Activated T-cell treated with anti-CD3 and anti-CD28 coated beads for 1 hour (primary cell): ENCODE measurements around the gene ZNF468.
"Not testable (repeated sequence)": the region's sequence is repeated elsewhere in the genome, so short reads cannot be mapped to it uniquely, and the experiment has no call there.

Experiments
- DNase-seq: peaks from one replicate; pipeline ENCODE4 v3.0.0-alpha.2; 2020; ENCODE audit warnings: low read depth

The ZNF468 gene

DNA sequence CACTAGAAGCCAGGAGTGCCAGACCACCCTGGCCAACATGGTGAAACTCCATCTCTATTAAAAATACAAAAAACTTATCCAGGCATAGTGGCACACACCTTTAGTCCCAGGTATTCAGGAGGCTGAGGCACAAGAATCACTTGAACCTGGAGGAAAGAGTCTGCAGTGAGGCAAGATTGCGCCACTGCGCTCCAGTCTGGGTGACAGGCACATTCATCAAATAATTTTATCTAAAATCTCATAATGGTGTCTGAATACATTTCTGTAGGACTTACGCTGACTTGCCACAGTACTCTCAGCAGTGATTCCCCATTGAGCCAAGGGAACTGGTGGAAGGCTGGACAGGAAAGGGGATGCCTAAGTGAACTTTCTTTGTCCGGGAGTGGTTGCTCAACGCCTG is 31.7 kb downstream of the ZNF468 start:
- no peak for DNase-seq

DNA sequence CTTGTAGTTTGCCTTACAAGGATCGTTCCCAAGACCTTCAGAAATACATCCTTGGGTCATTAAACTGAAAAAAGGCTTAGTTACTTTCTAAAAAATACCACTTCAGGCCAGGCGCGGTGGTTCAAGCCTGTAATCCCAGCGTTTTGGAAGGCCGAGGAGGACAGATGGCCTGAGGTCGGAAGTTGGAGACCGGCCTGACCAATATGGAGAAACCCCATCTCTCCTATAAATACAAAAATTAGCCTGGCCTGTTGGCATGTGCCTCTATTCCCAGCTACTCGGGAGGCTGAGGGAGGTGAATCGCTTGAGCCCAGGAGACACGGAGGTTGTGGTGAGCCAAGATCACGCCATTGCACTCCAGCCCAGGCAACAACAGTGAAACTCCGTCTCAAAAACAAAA is 33.7 kb downstream of the ZNF468 start:
- no peak for DNase-seq

DNA sequence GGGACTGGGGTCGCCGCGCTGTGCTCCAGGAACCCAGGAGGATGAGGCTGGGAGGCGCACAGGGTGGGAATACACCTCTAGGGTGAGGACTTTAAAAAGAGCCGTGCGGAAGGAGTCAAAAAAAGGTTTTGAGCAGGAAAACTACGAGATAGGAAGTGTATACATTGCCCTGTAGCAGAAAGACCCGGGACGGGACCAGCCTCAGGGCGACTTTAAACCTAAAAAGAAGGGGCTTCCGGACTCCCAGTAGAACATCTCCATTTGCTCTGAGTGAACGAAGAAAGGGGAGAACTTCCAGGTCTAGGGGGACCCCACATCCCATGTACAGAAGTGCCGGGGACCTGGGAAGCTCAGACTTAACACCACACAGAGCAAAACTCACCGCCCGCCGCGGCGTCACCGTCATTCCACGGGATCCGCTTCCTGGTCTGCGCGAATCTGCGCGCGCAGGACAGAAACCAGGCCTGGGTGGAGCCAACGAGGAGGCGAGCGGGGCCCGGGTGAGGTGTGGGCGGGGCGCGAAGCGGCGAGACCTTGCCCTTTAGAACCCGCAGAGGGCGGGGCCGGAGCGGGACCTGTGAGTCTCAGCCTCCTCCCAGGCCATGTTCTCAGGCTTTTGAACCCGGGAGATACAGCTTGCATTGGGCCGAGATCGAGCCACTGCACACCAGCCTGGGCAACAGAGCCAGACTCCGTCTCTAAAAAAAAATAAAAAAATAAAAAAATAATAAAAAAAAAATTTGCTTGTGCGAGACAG is 36.0 kb downstream of the ZNF468 start, which contains the start of gene ZNF28:
Gene ZNF28 (minus strand): TSS at position 430 of the 757 bp plus-strand sequence. CDS start 3,675 bp downstream, outside the sequence.
- peak; percentile 36 for DNase-seq

DNA sequence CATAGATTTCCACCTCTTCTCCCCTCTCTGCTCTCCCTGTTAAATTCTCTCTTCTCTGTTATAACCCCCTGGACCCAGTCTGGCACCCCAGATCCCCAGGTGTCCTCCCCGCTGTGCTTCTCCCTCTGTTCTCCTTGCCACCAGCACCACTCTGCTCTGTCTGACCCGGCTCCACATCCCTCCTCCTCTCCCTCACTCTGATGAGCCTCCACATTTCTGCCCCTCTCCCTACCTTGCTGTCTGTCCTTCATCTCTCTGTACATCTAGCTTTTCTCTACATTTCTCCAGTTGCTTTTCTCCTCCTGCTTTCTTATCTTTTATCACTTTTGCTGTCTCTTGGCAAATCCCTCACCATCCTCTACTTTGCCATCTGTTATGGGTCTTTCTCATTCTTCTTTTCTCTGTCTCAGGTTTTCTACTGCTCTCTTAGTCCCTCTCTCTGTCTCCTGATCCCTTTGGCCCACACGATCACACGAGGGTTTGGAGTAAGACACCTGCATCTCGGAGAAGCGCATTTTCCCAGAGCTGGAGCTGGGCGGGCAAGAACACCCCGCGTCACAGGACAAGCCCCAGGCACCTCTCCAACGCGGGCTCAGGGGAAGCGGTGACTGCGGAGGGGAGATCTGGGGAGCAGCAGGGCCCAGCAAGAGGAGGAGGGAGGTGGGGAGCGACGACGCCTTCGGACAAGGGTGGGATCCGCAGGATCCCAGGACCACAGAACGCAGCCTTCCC is 36.8 kb downstream of the ZNF468 start:
- peak; percentile 2 for DNase-seq

DNA sequence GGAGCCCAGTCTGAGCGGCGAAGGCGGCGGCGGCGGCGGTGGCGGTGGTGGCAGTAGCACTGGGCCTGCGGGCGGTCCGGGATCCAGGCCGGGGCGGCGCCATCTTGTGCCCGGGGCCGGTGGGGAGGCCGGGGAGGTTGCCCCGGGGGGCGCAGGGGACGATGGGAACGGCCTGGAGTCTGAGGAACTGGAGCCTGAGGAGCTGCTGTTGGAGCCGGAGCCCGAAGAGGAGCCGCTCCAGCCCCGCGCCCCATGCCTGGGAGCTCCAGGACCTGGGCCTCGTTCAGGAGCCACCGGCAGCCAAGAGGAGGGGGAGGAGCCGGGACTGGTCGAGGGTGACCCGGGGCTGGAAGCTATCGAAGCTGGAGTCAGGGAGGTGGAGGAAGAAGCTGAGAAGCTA is 47.6 kb downstream of the ZNF468 start:
- no peak for DNase-seq

DNA sequence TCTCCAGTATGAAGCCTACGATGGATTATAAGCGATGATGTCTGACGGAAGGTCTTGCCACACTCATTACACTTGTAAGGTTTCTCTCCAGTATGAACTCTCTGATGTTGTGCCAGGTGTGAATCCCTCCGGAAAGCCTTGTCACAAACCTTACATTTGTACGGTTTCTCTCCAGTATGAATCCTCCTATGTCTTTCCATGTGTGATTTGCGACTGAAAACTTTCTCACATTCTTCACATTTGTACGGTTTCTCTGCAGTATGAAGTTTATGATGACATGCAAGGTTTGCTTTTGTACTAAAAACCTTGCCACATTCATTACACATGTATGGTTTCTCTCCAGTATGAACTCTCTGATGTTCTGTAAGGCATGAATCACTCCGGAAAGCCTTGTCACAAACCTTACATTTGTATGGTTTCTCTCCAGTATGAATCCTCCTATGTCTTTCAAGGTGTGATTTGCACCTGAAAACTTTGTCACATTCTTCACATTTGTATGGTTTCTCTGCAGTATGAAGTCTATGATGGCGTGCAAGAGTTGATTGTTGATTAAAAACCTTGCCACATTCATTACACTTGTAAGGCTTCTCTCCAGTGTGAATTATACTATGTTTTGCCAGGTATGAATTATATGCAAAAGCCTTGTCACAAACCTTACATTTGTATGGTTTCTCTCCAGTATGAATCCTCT is 57.3 kb downstream of the ZNF468 start:
- DNase-seq, result not testable (repeated sequence)

DNA sequence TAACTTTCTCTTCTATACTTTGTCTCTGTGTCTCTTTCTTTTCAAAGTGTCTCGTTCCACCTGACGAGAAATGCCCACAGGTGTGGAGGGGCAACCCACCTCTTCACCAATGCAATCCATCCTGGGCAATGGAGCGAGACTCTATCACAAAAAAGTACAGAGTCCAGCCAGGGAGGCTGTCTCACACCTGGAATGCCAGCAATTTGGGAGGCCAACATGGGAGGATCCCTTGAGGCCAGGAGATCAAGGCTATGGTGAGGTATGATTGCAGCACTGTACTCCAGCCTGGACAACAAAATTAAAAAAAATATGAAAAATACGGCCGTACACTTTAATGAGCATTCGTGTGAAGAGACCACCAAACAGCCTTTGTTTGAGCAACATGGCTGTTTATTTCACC is 68.0 kb downstream of the ZNF468 start:
- no peak for DNase-seq
